GM18499 (cell line): ENCODE data around the gene INAFM1.

Experiments
- ATAC-seq: cut with Tn5 transposase; IDR thresholded peaks from one replicate; pipeline ENCODE4 v1.9.1; 2021; ENCODE audit warnings: moderate number of reproducible peaks; ENCODE audit not compliant: insufficient read depth, unreplicated experiment

INAFM1 gene

GRCh38 chr19:47274071-47274890 lies at the start of gene INAFM1:
Gene INAFM1 (plus strand): TSS chr19:47274885. CDS start chr19:47274920, 35 bp downstream.
- no peak for ATAC-seq

GRCh38 chr19:47225746-47226425 lies 48.8 kb upstream of the INAFM1 start:
- ATAC-seq: no peak

- ATAC-seq: no peak
These were observed 48.0 kb upstream of the INAFM1 start for GRCh38 chr19:47226426-47227351.

- no peak for ATAC-seq
These were observed 47.1 kb upstream of the INAFM1 start for GRCh38 chr19:47227352-47228167.

- no peak for ATAC-seq
These were observed 46.3 kb upstream of the INAFM1 start for GRCh38 chr19:47228168-47228936.

- ATAC-seq: no peak
These were observed 45.6 kb upstream of the INAFM1 start for GRCh38 chr19:47228937-47229675.

GRCh38 chr19:47229676-47230053 lies 45.0 kb upstream of the INAFM1 start:
- no peak for ATAC-seq

- no peak for ATAC-seq
These were observed 44.4 kb upstream of the INAFM1 start for GRCh38 chr19:47230054-47230920.

GRCh38 chr19:47230921-47231214 lies 43.8 kb upstream of the INAFM1 start, which contains the start of gene BBC3:
Gene BBC3 (minus strand): TSS chr19:47231199. CDS start chr19:47228431, 2,768 bp downstream.
- ATAC-seq: no peak

GRCh38 chr19:47231215-47232054 lies 43.2 kb upstream of the INAFM1 start:
- no peak for ATAC-seq

GRCh38 chr19:47232422-47233211 lies 42.1 kb upstream of the INAFM1 start:
- ATAC-seq: no peak

- ATAC-seq: no peak
These were observed 38.5 kb upstream of the INAFM1 start for GRCh38 chr19:47236072-47236675.

- no peak for ATAC-seq
These were observed 35.5 kb upstream of the INAFM1 start for GRCh38 chr19:47239152-47239551.

- no peak for ATAC-seq
These were observed 34.9 kb upstream of the INAFM1 start for GRCh38 chr19:47239610-47240296.

- no peak for ATAC-seq
These were observed 34.1 kb upstream of the INAFM1 start for GRCh38 chr19:47240556-47240955.
